HG02973 (cell line): ENCODE results near the gene MAT2A.
"Not testable (repeated sequence)": the region's sequence is repeated elsewhere in the genome, so short reads cannot be mapped to it uniquely, and the experiment has no call there.

Source experiments
- ATAC-seq: cut with Tn5 transposase; IDR thresholded peaks from one replicate; pipeline ENCODE4 v1.9.1; 2021; ENCODE audit warnings: moderate library complexity; ENCODE audit not compliant: unreplicated experiment

Gene MAT2A

DNA sequence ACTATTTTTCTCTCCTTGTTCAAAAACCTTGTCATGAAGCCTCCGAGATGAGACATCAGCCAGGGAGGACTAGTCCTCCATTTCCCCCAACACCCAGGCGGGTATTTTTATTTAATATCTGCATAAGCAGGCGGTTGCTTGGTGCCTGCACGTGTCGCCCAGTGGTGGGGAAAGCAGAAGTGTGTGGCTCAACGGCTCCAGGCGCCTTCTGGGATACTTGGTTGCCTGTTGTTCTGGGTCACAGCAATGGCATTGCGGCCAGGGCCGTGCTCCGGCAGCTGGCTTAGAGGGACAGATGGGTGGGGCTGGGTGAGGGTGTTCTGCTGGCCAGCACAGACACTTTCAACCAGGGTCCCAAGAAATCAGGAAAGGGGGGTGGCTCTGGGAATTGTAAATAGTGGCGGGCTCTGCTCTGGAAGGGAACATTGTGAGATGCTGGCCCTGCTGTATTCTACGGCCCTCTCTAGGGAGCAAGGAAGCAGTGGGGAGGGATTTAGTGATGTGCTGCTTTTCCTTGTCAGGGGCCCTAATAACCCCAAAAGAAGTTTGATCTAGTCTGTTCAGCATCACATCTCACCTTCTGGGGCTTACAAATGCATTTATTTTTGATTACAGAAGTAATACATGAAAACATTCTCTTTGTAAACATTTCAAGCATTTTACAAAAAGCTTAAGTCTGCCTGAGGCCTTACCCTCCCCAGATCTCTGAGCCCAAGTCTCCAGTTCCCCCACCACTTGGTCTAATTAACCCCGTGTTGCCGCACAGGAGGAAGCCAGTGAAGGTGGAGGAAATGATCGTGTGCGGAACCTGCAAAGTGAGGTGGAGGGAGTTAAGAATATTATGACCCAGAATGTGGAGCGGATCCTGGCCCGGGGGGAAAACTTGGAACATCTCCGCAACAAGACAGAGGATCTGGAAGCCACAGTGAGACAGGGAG is 39.5 kb downstream of the MAT2A start:
- no peak for ATAC-seq

DNA sequence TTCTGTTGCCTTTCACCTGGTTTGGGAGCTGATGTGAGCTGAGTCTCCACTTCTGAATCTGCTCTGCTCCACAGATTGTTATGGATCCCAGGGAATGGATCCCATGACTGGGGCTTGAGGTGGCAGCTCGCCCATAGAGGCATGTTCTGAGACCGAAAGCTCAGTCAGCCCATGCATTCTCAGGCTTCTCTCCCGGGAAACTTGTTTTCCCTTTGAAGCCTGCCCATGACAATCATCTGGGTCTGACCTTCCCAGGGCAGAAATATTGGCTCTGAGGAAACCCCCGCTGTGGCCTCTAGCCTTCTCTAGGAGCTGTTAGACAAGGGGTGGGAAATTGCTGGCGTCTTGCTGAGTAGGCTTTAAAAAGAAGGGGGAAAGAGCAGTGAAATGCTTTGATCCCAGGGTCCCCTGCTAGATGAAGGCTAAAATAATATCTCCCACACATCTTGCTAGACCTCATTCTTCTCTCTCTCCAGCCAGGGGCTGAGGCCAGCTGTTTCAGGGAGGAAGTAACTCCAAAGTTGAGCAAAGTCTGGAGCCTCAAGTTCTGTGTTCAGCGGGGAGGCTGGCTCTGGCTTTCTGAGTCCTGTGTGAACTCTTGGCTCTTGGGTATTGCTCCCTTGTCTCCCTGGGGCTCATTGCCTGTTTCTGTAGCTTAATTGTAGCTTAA is 40.4 kb downstream of the MAT2A start:
- no peak for ATAC-seq

DNA sequence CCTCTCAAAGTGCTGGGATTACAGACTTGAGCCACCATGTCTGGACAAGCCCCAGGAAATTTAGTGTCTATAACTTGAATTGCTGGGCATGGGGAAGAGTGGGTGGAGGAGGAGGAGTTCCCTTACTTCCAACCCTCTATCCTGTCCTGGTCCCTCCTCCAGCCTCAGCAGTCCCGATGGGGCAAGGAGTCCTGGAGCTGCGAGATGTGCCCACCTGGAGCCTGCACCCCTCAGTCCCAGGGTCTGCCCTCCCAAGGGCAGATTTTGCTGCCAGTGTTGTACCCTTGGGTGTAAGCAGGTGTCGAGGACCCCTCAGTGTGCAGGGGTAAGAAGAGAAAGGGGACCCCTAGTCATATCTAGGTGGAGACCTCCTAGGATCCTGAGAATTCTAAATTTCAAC is 41.2 kb downstream of the MAT2A start:
- ATAC-seq: no peak

DNA sequence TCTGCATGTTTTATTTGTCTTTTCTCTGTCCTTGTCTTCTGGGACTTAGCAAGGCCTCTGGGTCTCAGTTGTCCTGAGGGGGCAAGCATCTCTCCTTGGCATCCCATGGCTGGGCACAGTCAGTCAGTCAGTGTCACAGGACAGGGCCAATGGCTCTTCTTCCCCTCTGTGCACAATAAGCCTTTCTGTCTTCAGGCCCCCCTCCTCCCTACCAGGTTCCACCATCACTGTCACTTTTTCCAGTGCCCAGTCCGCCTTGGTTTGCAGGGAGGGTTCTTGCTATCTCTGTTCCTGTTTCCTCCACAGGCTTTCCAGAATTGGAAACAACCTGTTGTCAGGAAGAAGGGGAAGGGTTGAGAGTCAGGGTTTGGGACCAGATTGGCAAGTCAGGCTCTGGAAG is 43.5 kb downstream of the MAT2A start:
- no peak for ATAC-seq

DNA sequence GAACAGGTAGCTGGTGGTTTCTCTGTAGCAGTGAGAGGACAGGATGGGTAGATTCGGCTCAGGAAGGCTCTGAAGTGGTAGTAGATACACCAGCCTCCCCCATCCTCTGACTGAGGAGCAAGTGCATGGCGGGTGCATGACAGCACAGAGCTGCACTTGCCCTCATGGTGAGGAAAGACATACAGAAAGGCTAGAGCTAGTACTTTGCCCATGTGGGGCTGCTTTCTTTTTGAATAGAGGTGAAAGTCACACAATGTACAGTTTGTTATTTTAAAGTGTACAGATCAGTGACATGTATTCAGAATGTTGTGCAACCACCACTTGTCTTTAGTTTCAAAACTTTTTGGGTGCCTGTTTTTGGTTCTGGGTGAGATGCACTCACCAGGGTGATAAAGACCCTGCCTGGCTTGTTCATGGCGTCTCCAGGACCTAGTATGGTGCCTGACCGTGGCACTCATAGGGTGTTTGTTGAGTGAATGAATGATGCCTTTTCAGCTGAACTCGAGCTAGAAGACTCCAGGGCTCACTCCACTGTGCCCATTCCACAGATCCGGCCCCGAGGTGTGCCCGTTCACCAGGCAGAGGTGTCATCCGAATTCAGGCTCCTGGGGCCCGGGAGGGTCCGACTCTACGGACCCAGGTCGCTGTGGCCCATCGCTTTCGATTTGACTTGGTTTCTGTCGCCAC is 44.8 kb downstream of the MAT2A start:
- no peak for ATAC-seq

DNA sequence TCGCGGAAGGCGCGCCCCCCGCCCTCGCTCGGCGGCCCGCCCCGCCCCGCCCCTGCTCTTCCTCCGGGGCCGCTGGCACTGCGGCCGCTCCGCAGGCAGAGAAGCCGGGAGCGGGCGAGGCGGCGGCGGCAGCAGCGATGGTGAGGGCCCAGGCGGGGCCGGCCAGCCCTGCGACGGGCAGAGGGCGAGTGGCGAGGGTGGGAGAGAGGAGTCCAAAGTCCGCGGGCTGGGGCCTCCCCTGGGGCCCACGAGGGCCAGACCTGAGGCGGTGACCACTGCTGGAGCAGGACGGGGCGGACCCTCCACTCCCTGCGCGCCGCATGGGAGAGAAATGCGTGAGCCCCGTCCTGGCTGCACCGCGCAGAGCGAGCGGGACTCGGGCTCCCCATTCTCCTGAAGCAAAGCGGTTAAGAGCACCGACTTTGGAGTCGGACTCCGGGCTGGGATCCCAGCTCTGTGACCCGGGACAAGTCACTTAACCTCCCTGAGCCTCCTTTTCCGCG is 45.4 kb downstream of the MAT2A start, which contains the start of gene VAMP5:
VAMP5 (plus strand) TSS at position 78 of the 503 bp plus-strand sequence; CDS start at position 138, 60 bp downstream.
- ATAC-seq: no peak

DNA sequence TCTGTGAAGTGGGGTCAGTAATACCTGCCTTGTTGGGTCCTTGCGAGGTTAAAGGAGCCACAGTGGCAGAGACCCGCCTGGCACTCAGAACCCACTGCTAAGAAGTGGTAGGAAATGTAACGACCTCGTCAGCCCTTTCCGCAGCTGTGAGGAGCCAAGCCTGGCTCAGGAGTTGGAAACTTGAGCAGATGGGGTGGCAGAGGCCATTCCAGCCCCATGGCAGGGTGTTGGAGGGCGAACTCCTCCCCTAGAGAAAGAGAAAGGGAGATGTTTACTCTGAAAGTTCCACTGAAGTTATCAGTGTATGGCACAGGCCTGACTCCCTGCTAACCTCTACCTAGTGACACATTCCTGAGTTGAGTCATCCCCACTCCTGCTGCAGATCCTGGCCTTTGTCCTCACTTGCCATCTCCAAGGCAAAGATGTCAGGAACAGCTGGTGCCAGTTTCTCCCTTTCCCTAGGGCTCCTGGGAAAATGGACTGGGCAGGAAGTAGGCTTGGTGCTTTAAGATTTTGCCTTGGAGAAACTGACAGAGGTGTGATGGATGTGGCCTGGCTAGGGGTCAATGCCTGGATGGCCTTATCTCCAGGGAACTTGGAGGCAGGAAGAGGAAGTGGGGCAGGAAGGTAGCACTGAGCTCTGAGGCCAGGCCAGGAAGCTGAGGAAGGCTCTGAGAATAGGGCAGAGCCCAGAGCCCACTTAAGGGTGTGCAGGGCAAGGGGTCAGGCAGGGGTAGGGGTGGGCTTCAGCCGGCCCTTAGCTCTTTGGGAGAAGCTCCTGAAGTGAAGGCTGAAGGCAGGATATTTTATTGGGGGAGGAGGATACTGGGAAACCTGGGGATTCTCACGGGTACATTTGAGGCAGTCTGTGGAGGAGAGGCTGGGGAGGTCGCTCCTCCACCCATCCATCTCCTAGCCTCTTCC is 46.2 kb downstream of the MAT2A start:
- ATAC-seq: peak; percentile 41

DNA sequence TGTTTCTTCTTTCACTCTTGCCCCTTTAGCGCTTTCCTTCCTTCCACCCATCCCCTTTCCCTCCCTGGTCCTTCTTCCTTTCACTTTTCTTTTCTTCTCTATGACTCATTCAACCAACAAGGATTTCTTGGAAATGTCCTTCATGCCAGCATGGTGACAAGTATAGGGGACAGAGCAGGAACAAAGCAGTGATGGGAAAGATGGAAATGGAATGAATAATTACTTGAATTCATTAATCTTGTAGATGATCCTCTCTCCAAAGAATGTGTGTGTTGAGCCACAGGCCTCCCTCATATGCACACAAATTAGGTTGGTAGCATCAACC is 46.8 kb downstream of the MAT2A start:
- no peak for ATAC-seq

DNA sequence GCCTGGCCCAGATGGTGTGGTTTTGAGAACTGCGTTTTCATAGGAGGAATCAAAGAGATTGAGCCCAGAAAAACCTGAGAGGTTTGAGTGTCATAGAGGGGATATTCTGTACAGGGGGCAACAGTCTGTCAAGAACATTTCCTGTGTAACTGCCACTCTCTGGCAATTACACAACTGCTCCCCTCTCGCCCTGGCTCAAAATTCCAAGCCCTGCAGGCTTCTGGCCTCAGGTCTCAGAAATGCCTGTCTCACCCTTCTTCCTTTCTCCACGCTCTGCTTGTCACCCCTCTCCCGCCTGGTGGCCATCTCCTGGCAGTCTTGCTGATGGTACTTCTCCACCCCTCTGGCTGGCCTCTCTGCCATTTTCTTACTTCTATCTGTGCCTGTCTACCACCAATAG is 49.3 kb downstream of the MAT2A start:
- no peak for ATAC-seq

DNA sequence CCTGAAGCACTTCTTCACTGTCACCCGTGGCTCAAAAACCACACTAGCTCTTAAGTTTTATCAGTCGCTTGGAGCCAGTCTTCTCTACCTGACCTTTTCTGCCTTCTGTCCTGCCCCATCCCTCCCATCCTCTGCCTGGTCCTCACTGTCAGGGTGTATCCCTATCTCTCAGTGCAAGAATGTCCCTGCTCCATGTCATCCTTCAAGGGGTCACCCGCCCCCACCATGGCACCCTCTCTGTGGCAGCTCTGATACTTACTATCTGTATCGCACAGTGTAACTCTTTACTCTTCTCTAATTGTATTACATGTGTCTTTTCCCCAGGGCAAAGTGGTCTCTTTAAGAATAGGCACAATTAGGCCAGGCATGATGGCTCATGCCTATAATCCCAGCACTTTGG is 49.7 kb downstream of the MAT2A start:
- no peak for ATAC-seq

DNA sequence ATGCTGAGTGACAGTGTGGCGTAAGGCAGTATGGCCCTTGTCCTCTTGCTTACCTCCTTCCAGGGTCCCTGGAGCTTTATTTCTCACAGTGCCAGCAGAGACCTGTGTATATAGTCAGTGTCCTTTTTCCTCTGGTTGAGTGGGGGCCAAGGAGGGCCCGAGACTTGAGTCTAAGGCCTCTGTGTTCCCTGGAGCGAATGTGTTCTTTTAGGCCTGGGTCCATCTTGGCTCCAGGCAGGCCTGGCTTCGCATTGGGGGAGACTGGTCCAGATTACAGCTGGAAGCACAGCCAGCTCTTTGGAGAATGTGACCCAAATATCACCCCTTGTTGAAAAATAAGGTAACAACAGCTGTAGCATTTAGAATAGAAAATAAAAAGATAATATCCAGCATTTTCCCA is 50.2 kb downstream of the MAT2A start:
- ATAC-seq: no peak

DNA sequence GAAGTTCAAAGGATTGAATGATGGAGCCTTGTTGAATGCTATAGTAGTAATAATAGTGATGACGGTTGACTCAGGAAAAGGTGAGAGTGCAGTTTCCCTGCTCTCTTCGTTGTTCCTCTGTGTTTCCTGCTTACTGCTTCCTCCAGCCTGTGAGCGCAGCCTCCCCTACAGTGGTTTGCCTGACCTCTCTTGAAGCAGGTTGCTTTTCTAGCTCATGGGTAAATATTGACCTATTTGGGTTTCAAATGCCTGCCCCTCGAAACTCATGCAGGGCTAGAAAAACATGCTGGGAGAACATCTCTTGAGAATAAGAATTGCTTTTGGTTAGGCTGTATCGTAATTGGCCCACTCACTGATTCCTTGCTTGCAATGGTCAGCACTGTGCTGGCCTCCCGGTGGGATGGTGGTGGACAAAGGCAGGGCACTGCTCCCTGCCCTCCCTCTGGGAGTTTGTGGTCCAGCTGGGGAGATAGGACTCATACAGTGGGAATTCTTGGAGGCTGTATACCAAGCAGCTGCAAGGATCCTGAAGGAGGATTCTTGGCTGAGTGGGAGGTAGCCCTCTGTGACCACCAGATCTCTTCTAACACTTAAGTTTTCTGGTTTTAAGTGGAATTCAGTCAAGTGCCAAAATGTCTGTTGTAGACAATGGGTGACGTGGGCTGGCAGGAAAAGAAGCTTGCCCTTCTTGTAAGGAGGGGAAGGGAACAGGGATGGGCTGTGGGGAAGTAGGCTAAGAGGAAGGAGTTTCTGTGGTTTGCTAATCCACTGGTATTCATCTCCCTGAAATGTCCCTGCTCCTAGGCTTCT is 51.2 kb downstream of the MAT2A start:
- no peak for ATAC-seq

DNA sequence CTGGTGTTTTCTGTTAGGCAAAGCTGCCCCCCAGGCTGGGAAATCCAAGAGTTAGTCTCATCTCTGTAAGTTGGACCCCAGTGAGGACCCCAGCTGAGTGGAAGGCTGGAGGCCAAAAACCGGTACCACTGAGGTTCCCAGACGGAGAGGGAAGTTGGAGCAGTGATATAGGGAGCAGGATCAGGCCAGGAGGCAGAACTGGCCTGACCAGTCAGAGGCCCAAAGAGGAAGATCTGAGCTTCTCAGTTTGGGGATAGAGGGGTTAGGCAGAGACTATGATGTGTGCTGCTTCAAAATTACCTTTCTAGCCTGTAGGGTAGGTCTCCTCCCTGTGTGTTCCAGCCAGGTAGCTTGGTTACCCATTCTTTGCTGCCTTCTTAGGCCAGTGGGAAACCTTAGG is 52.0 kb downstream of the MAT2A start:
- ATAC-seq: no peak

DNA sequence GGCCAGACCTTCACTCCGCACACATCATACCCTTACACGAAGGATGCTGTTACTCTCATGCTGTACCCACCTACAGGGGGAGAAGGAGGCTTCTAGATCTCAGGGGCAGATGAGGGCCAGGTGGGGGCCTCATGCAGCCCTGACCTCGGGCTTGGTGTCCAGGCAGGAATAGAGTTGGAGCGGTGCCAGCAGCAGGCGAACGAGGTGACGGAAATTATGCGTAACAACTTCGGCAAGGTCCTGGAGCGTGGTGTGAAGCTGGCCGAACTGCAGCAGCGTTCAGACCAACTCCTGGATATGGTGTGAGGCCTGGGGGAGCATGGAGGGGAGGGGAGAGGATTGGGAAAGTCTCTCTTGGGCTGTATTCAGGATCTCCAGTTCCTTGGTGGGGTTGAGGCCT is 52.6 kb downstream of the MAT2A start:
- ATAC-seq: no peak

DNA sequence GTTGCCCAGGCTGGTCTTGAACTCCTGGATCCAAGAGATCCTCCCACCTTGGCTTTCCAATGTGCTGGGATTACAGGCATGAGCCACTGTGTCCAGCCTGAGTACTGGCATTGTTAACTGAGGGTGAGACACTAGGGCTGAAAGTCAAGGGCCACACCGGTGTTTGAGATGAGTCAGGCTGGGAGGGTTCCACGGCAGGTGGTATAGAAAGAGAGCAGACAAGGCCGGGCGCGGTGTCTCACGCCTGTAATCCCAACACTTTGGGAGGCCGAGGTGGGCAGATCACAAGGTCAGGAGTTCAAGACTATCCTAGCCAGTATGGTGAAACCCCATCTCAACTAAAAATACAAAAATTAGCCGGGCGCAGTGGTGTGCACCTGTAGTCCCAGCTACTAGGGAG is 53.3 kb downstream of the MAT2A start:
- ATAC-seq: not testable (repeated sequence)

DNA sequence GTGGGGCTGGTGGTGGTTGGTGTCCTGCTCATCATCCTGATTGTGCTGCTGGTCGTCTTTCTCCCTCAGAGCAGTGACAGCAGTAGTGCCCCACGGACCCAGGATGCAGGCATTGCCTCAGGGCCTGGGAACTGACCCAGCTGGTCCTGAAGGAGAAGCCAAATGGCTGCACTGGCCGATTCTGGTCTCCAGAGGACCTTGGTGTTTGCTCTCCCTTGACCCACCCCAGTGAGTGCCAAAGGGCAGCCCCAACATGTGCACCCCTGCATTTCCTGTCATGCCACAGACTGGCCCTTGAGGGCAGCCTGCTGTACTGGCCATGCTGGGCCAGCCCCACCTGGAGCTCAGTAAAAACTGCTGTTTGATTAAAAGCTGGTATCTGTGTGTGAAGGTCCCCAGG is 54.1 kb downstream of the MAT2A start:
- no peak for ATAC-seq
